ENCODE measurements around the gene CSH1. TPM values are rescaled to one million over a fixed set of nuclear protein-coding genes. Genes with fewer than 3 reads are reported as not detected.
A peak's percentile ranks its signal among the peaks of the same experiment; 100 is the strongest.

The CSH1 gene
- total and polyA plus RNA-seq, 7 donors: not detected

DNA sequence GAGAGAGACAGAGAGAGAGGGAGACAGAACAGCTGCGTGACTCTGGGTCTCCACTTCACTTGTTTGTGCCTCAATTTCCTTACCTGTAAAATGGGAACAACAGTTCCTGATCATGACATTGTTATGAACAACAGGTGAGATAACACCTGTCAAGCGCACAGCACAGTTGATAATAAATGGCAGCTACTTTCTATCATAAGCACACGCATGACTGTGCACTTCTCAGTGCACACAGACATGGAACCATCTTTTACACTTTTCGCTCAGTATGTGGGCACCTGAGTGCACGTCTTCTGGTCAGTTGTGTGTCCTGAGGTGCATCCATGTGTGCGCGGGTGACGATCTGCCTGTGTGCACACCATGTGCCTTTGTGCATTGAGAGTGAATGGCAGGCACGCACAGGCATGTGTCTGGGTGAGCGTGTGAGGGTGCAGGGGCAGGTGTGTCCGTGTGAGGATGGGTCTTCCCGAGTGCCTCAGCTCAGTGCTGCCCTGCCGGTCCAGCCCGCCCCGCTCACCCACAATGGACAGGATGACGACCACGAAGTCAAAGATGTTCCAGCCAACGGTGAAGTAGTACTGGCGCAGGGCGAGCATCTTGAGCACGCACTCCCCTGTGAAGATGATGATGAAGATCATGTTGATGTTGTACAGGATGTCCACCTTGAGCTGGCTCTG is 46.1 kb upstream of the CSH1 start:
- no peak overlapping the region for H3K4me3 ChIP-seq
- ATAC-seq (no peak), DNase-seq (no peak)
- H3K27me3 ChIP-seq (ENCODE audit: insufficient read depth in 3 of 3, low read length in 2 of 3): no peaks in the 10 kb centered on the region
- peaks cover 11% of the 10 kb centered on the region for H3K4me1 ChIP-seq
- intact Hi-C loops (cut with DNase I): no loop called here
- no peaks in the 10 kb centered on the region for H3K9me3 ChIP-seq
- TF ChIP-seq, protein P1, sequence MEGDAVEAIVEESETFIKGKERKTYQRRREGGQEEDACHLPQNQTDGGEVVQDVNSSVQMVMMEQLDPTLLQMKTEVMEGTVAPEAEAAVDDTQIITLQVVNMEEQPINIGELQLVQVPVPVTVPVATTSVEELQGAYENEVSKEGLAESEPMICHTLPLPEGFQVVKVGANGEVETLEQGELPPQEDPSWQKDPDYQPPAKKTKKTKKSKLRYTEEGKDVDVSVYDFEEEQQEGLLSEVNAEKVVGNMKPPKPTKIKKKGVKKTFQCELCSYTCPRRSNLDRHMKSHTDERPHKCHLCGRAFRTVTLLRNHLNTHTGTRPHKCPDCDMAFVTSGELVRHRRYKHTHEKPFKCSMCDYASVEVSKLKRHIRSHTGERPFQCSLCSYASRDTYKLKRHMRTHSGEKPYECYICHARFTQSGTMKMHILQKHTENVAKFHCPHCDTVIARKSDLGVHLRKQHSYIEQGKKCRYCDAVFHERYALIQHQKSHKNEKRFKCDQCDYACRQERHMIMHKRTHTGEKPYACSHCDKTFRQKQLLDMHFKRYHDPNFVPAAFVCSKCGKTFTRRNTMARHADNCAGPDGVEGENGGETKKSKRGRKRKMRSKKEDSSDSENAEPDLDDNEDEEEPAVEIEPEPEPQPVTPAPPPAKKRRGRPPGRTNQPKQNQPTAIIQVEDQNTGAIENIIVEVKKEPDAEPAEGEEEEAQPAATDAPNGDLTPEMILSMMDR (IDR thresholded peaks at IDR 0.05): no peak
- H3K27ac ChIP-seq: no peak overlapping the region
- peaks cover 0 to 77% of the 10 kb centered on the region in 2 donors for H3K36me3 ChIP-seq (ENCODE audit: insufficient read depth in 1 of 2, low read depth in 1 of 2)
- 91 to 95% (median 93%) methylated on average over 21 of the region's 21 CpGs for WGBS, 3 donors

DNA sequence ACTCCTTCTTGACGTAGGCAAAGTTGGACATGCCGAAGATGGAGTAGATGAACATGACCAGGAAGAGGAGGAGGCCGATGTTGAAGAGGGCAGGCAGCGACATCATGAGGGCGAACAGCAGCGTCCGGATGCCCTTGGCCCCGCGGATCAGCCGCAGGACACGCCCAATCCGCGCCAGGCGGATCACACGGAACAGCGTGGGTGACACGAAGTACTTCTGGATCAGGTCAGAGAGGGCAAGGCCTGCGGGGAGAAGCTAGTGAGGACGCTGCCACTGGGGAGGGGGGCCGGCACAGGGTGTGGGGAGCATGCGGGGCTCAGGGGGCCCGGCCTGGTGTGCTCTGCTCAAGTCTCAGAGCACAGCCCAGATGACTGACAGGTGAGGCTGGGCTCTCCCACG is 45.4 kb upstream of the CSH1 start:
- Histone ChIP-seq H3K27ac (no peak overlapping the region), H3K27me3 (ENCODE audit: insufficient read depth in 3 of 3, low read length in 2 of 3) (no peaks in the 10 kb centered on the region), H3K4me3 (no peak overlapping the region), H3K4me1 (peaks cover 11% of the 10 kb centered on the region), H3K36me3 (ENCODE audit: insufficient read depth in 1 of 2, low read depth in 1 of 2) (peaks cover 0 to 71% of the 10 kb centered on the region in 2 donors), H3K9me3 (no peaks in the 10 kb centered on the region)
- DNase-seq (no peak), ATAC-seq (no peak)
- intact Hi-C loops (cut with DNase I): no loop called here
- WGBS, 3 donors: 78 to 89% (median 81%) methylated on average over 23 of the region's 23 CpGs
- TF ChIP-seq, protein P1 (IDR thresholded peaks at IDR 0.05): no peak

DNA sequence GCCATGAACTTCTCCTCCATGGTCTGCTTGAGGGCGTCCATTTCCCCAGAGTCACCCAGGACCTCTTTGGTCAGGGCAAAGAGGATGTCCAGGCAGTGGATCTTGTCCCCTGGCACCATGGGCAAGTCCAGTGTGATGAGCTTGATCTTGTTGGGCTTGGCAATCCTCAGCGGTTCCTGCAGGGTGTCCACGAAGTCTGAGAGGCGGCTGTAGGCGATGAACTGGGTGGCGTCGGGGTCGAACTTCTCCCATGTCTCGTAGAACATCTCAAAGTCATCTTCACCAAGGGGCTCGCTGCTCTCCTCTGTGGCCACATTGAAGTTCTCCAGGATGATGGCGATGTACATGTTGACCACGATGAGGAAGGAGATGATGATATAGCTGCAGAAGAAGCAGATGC is 44.8 kb upstream of the CSH1 start:
- H3K27ac ChIP-seq: no peak overlapping the region
- H3K4me1 ChIP-seq: peaks cover 11% of the 10 kb centered on the region
- ATAC-seq (no peak), DNase-seq (no peak)
- H3K4me3 ChIP-seq: no peak overlapping the region
- TF ChIP-seq, protein P1 (IDR thresholded peaks at IDR 0.05): no peak
- no peaks in the 10 kb centered on the region for H3K9me3 ChIP-seq
- no peaks in the 10 kb centered on the region for H3K27me3 ChIP-seq (ENCODE audit: insufficient read depth in 3 of 3, low read length in 2 of 3)
- 91 to 98% (median 97%) methylated on average over 12 of the region's 12 CpGs for WGBS, 3 donors
- peaks cover 0 to 71% of the 10 kb centered on the region in 2 donors for H3K36me3 ChIP-seq (ENCODE audit: insufficient read depth in 1 of 2, low read depth in 1 of 2)
- intact Hi-C loops (cut with DNase I): no loop called here

DNA sequence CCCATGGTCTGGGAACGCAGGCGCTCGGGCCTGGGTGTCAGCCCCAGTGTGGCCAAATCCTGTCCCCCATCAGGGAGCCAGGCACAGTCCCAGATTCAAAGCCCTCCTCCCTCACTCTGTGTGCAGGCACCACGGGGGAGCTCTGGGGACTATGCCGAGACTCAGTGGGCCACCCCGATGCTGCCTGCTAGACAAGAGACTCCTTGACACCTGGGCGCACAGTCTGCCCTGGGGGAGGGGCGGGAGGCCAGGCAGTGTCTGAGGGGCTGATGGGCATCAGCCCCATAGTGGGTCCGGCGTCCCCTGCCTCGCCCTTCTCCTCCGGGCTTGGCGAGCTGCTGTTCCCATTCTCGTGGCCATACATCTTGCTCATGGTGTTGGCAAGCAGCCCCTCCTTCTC is 44.2 kb upstream of the CSH1 start:
- Histone ChIP-seq H3K4me1 (peaks cover 11% of the 10 kb centered on the region), H3K27me3 (ENCODE audit: insufficient read depth in 3 of 3, low read length in 2 of 3) (no peaks in the 10 kb centered on the region), H3K9me3 (no peaks in the 10 kb centered on the region), H3K36me3 (ENCODE audit: insufficient read depth in 1 of 2, low read depth in 1 of 2) (peaks cover 0 to 66% of the 10 kb centered on the region in 2 donors), H3K27ac (no peak overlapping the region), H3K4me3 (no peak overlapping the region)
- DNase-seq (no peak), ATAC-seq (no peak)
- 89 to 98% (median 91%) methylated on average over 13 to 14 of the region's 14 CpGs for WGBS, 3 donors
- TF ChIP-seq, protein P1 (IDR thresholded peaks at IDR 0.05): no peak
- intact Hi-C loops (cut with DNase I): no loop called here

DNA sequence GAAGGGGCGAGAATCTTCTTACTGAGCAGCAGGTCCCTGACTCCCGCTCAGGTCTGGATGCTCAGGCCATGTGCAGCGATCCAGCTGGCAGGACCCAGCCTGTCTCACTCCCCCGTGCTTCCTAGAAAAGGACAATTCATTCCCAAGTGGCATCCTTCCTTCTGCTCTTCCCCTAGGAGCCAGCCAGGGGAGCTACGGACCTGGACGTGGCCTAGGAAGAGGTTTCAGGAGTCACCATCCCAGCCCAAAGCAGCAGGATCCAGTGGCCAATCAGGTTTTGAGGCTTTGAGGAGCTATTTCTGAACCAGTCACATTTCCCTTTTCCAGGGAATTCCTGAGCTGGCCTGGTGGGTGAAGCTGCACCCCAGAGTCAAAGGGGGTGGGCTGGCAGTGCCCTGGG is 43.5 kb upstream of the CSH1 start:
- TF ChIP-seq, protein P1 (IDR thresholded peaks at IDR 0.05): no peak
- ATAC-seq: no peak
- Histone ChIP-seq H3K36me3 (ENCODE audit: insufficient read depth in 1 of 2, low read depth in 1 of 2) (peaks cover 0 to 59% of the 10 kb centered on the region in 2 donors), H3K27me3 (ENCODE audit: insufficient read depth in 3 of 3, low read length in 2 of 3) (no peaks in the 10 kb centered on the region), H3K27ac (no peak overlapping the region), H3K4me3 (no peak overlapping the region), H3K4me1 (peaks cover 4% of the 10 kb centered on the region), H3K9me3 (no peaks in the 10 kb centered on the region)
- DNase-seq: peak in 1 of 2 donors; percentile 26
- intact Hi-C loops (cut with DNase I): no loop called here
- 36 to 62% (median 57%) methylated on average over 6 of the region's 6 CpGs for WGBS, 3 donors

All from psoas muscle (tissue), 8 donors.